GM19455 (cell line): ENCODE measurements around the gene RUNDC3A.
A peak's percentile ranks its signal among the peaks of the same experiment; 100 is the strongest.
"Not testable (repeated sequence)": the region's sequence is repeated elsewhere in the genome, so short reads cannot be mapped to it uniquely, and the experiment has no call there.

Experiments used
- ATAC-seq: cut with Tn5 transposase; IDR thresholded peaks from one replicate; pipeline ENCODE4 v1.9.1; 2021; ENCODE audit not compliant: unreplicated experiment

RUNDC3A gene

GRCh38 chr17:44318077-44318892 lies 9.9 kb downstream of the RUNDC3A start:
- ATAC-seq, result no peak

- no peak for ATAC-seq
Measured at GRCh38 chr17:44320066-44320465, 11.7 kb downstream of the RUNDC3A start.

DNA sequence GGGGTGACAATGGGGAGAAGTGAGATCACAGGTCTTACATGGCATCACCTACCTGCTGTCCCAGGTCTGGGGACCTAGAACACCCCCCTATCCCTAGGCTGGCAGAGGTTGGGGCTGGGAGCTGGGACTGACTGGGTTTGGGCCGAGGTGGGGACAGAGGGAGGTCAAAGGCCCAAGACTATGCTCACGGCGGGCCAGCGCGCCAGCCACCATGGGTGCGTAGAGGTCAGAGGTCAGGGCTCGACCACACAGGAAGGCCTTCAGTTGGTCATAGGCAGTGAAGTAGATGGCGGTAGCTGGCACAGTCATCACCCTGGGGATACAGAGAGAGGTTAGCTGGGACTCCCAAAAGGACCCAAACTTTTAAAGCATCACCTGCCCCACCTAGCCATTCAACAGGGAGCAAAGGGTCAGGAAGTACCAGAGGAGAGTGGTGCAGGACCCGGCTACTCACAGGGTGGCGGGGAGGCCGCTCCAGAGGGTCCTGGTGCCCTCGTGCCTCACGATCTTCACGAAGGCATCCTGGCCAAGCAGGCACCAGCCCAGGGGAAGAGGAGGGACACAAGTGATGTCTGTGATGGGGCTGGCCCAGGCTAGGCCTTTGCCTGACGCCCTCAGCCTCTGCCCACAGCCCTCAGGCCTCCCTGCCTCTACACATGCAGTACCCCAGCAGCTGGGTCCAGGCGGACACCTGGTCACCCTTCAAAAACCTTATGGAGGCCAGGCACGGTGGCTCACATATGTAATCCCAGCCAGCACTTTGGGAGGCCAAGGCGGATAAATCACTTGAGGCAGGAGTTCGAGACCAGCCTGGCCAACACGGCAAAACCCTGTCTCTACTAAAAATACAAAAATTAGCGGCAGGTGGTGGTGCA lies 13.1 kb downstream of the RUNDC3A start:
- no peak for ATAC-seq

DNA sequence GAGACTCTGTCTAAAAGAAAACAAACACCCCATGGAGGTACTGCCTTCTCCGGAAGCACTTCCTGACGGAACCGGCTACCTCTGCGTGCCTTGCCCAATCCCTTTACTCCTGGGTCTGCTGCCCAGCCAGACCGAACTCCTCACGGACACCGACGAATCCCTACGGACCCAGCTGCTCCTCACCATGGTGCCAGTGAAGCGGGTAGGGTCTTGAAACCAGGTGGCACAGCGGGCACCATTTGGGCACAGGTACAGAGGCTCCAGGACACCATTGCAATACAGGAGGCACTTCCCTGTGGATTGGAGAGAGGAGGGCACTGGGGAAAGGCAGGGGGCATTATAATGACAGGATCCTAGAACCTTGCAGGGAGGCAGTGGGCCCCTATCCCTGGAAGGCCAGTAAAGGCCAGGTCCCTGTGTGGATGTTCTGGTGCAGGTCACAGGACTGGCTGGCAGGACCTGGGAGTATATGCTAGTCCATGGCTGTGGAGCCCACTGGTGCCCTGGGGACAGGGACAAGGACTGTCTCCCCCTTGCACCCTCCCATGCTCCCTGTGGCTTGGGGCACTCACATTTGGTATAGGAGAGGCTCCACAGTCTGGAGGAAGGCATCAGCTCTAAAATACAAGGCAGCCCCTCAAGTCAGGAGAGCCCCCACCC lies 14.0 kb downstream of the RUNDC3A start:
- ATAC-seq, result no peak

- no peak for ATAC-seq
Measured at GRCh38 chr17:44323359-44324091, 15.1 kb downstream of the RUNDC3A start.

DNA sequence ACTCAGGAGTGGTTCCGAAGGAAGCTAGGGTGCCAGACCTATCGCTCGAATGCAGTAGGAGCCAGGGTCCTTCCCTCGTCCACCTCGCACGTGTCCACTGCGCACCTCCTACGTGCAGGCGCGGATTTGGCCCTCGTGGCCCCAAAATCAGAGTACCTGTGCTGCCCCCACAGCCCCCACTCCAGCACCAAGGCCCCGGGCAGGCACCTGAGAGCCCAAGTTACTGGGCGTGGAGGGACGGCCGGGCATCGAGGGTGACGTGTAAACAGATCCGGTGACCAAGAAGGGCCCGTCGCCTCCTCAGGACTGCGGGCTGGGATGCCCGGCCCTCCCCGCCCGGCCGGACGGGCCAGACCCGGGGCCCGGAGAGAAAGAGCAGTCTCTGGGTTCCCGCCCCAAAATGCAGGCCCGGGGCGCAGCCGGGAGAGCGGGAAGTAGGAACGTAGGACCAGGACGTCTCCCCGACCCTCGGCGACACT lies 15.7 kb downstream of the RUNDC3A start:
- ATAC-seq, result no peak

DNA sequence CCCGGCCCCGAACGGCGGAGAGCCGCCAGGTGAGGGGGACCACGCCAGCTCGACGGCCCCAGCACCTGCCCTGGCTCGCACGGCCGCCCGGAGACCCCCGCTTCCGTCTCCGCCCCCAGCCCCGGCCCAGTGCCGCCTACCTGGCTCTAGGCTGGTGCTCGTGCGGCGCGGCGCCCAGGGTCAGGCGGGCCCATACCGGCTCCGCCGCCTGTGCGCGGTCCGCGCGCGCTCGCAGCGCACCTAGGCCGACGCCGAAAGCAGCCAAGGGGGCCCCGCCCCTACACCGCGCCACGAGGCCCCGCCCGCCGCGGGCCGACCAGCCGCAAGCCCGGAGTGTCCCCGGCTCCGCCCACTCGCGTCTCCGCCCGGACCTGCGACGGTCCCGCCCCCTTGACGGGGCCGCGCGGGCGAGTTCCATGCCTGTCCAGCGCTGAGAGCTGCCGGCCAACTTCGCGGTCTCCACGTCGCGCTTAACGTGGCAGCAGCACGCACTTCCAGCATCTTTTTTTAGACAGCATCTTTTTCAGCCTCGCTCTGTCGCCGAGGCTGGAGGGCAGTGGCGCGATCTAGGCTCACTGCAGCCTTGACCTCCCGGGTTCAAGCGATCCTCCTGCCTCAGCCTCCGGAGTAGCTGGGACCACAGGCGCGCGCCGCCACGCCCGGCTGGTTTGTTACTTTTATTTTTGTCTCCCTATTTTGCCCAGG lies 16.3 kb downstream of the RUNDC3A start, which contains the start of gene SLC25A39:
Gene SLC25A39 (minus strand): TSS at position 253 of the 705 bp plus-strand sequence. CDS start 1,261 bp downstream, outside the sequence.
- ATAC-seq, result peak; percentile 53

GRCh38 chr17:44326861-44327444 lies 18.6 kb downstream of the RUNDC3A start:
- ATAC-seq, result no peak

DNA sequence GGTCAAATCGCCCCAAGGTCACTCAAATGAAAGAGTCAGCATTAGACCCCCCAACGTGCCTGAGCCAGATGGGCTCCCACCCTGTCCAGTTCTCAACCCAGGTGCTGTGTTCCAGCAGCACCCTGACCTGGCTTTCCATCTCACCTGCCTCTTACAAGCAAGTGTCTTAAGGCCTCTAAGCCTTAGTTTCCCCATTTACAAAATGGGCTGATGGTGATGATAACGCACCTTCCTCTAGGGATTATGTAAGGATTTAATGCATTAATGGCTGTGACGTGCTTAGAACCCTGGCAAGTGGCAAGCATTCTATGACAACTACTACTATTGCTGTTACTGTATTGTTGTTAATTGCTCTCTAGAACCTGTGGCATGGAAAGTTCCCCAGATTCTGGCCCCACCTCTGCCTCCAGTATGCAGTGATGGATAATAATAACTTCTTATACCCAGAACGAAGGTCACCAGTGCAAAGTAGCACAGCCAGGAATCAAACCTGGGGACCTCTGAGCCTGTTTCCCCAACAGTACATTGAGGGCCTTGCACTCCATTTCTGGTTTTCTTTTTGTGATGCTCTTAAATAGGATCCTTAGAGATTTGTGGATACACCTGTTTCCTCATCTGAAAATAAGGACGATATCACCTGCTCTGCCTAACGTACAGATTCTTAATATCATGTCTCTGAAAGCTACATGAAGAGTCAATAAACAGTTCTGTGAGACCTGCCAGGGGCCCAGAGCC lies 19.5 kb downstream of the RUNDC3A start:
- no peak for ATAC-seq

DNA sequence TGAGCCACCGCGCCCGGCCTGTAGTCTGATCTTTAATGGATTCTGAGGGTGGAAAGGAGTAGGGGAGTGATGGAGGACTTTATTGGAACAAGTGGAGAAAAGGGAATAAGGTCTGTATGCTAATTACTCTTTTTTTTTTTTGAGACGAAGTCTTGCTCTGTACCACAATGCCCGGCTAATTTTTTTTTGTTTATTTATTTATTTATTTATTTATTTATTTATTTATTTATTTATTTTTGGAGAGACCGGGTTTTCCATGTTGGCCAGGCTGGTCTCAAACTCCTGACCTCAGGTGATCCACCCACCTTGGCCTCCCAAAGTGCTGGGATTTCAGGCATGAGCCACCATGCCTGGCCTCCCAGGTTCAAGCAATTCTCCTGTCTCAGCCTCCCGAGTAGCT lies 21.1 kb downstream of the RUNDC3A start:
- ATAC-seq, result not testable (repeated sequence)

DNA sequence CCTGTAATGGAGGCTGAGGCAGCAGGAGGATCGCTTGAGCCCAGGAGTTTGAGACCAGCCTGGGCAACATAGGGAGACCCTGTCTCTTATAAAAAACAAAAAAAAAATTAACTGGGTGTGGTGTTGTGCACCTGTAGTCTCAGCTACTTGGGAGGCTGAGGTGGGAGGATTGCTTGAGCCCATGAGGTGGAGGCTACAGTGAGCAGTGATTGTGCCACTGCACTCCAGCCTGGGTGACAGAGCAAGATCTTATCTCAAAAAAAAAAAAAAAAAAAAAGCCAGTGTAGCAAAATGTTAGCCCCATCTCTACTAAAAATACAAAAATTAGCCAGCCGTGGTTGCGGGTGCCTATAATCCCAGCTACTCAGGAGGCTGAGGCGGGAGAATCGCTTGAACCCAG lies 21.9 kb downstream of the RUNDC3A start:
- ATAC-seq, result not testable (repeated sequence)

- no peak for ATAC-seq
Measured at GRCh38 chr17:44331249-44331760, 22.9 kb downstream of the RUNDC3A start.

- ATAC-seq, result no peak
Measured at GRCh38 chr17:44333371-44333770, 25.0 kb downstream of the RUNDC3A start.

- ATAC-seq, result no peak
Measured at GRCh38 chr17:44334315-44334714, 25.9 kb downstream of the RUNDC3A start.

- no peak for ATAC-seq
Measured at GRCh38 chr17:44334727-44335126, 26.3 kb downstream of the RUNDC3A start.

- ATAC-seq, result no peak
Measured at GRCh38 chr17:44335564-44335963, 27.2 kb downstream of the RUNDC3A start.

DNA sequence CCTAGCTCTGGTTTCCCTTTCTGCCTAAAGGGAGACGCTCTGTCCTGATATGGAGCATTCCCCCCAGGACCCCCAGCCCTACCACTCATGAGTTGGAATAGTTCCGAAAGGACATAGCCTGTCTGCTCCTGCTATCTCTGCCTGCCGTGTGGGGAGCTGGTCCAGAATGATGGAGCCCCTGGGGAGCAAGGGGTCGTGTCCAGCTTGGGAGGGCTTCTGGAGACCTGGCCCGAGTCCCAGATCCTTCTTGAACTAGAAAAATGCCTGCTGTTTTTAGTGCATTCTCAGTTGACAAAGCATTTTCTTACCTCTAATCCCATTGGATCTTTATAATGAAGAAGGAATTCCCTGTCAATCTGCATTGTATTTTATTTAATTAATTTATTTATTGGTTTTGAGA lies 27.6 kb downstream of the RUNDC3A start:
- ATAC-seq, result no peak

GRCh38 chr17:44338702-44339101 lies 30.3 kb downstream of the RUNDC3A start:
- ATAC-seq, result no peak

DNA sequence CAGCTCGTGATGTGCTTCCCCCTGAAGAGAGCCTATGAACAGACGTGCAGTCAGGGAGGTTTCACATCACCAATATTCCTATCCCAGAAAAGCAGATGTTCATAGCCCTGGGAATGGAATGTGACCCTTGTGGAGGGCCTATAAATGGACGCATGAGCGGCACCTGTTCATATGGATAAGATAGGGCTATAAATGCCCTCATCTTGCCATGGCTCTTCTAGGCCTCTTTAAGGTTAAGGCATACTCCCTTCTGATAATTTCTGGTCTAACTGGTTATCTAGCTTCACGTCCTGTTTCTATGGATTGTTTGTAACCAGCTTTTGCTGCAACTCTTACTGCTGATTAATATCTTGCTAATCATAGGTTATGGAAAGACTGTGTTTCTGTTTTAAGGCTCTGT lies 32.2 kb downstream of the RUNDC3A start:
- not testable (repeated sequence) for ATAC-seq
